GM23338 (cell line): Measurements from ENCODE around the gene TEPSIN.

ENCODE experiments used
- CTCF ChIP-seq, 2 experiments: fragments of 200-600 bp in 1 of 2; sonication (generic) in 1 of 2; conservative IDR thresholded peaks; 2 replicates each; pipeline versions ENCODE4 v1.5.1 to v1.6.1; 2016 to 2017; ENCODE audit warnings: antibody characterized with exemption in 2 of 2, low read depth in 2 of 2, mild to moderate bottlenecking in 2 of 2, moderate library complexity in 1 of 2
- ETS1 ChIP-seq: IDR thresholded peaks from 2 replicates; pipeline ENCODE4 v1.6.1; 2016; ENCODE audit warnings: antibody characterized with exemption
- EZH2 ChIP-seq: fragments of 200-600 bp; sonication (generic); IDR thresholded peaks from one replicate; pipeline ENCODE4 v1.8.0; 2017; ENCODE audit warnings: antibody characterized with exemption, mild to moderate bottlenecking, low read depth; ENCODE audit not compliant: unreplicated experiment
- EZH2phosphoT487 ChIP-seq: fragments of 200-600 bp; sonication (generic); IDR thresholded peaks from one replicate; pipeline ENCODE4 v1.8.1; 2018; ENCODE audit warnings: antibody characterized with exemption; ENCODE audit not compliant: unreplicated experiment
- JUNB ChIP-seq: IDR thresholded peaks from one replicate; pipeline ENCODE4 v1.6.1; 2016; ENCODE audit warnings: antibody characterized with exemption; ENCODE audit not compliant: unreplicated experiment
- POLR2AphosphoS5 ChIP-seq: IDR thresholded peaks from 2 replicates; pipeline ENCODE4 v1.6.1; 2016; ENCODE audit warnings: antibody characterized with exemption, low read depth
- REST ChIP-seq: IDR thresholded peaks from one replicate; pipeline ENCODE4 v1.6.1; 2018; ENCODE audit warnings: antibody characterized with exemption; ENCODE audit not compliant: unreplicated experiment
- ZNF114 ChIP-seq: fragments of 250-450 bp; sonication (Bioruptor Pico); IDR thresholded peaks from 2 replicates; pipeline ENCODE4 v1.5.0; 2020; ENCODE audit warnings: mild to moderate bottlenecking, moderate library complexity
- ZNF462 ChIP-seq: fragments of 250-450 bp; sonication (Bioruptor Pico); IDR thresholded peaks from 2 replicates; pipeline ENCODE4 v1.5.0; 2020; ENCODE audit warnings: mild to moderate bottlenecking, moderate library complexity

- TF ChIP-seq POLR2AphosphoS5 (no peak), CTCF (conservative IDR thresholded peaks at IDR 0.05; ENCODE audit: low read depth in 2 of 2) (no peak), EZH2 (no peak), REST (no peak), EZH2phosphoT487 (no peak), ZNF114 (CRISPR knock-in tag) (no peak), ETS1 (no peak), JUNB (no peak), ZNF462 (no peak)
These were observed 40.0 kb upstream of the TEPSIN start for GRCh38 chr17:81278831-81279230.
